HG02588 (cell line): ENCODE measurements around the gene RALGAPA2.

Experiments
- ATAC-seq: cut with Tn5 transposase; IDR thresholded peaks from one replicate; pipeline ENCODE4 v1.9.1; 2021; ENCODE audit warnings: mild to moderate bottlenecking, moderate library complexity; ENCODE audit not compliant: unreplicated experiment

The RALGAPA2 gene

GRCh38 chr20:20729563-20729962 lies 17.1 kb upstream of the RALGAPA2 start:
- ATAC-seq, result no peak

- no peak for ATAC-seq
These were observed 9.0 kb upstream of the RALGAPA2 start for GRCh38 chr20:20721489-20721888.

GRCh38 chr20:20720158-20720557 lies 7.7 kb upstream of the RALGAPA2 start:
- no peak for ATAC-seq

GRCh38 chr20:20719411-20719810 lies 7.0 kb upstream of the RALGAPA2 start:
- no peak for ATAC-seq

GRCh38 chr20:20713244-20713765 lies 861 bp upstream of the RALGAPA2 start:
- no peak for ATAC-seq

- peak; percentile 5 for ATAC-seq
These were observed 405 bp downstream of the RALGAPA2 start for GRCh38 chr20:20712004-20712473.

- ATAC-seq, result no peak
These were observed 1.0 kb downstream of the RALGAPA2 start for GRCh38 chr20:20711413-20711812.

- no peak for ATAC-seq
These were observed 1.8 kb downstream of the RALGAPA2 start for GRCh38 chr20:20710443-20711315.

GRCh38 chr20:20709887-20710286 lies 2.6 kb downstream of the RALGAPA2 start:
- ATAC-seq, result no peak

GRCh38 chr20:20706285-20706684 lies 6.2 kb downstream of the RALGAPA2 start:
- no peak for ATAC-seq

- ATAC-seq, result no peak
These were observed 9.9 kb downstream of the RALGAPA2 start for GRCh38 chr20:20702330-20703245.

- no peak for ATAC-seq
These were observed 12.5 kb downstream of the RALGAPA2 start for GRCh38 chr20:20699917-20700316.

- no peak for ATAC-seq
These were observed 13.3 kb downstream of the RALGAPA2 start for GRCh38 chr20:20699144-20699543.

GRCh38 chr20:20697325-20697845 lies 15.1 kb downstream of the RALGAPA2 start:
- no peak for ATAC-seq

- ATAC-seq, result no peak
These were observed 17.1 kb downstream of the RALGAPA2 start for GRCh38 chr20:20695250-20695816.

GRCh38 chr20:20694591-20694990 lies 17.9 kb downstream of the RALGAPA2 start:
- ATAC-seq, result no peak

- ATAC-seq, result no peak
These were observed 19.9 kb downstream of the RALGAPA2 start for GRCh38 chr20:20692587-20692986.

GRCh38 chr20:20691477-20692235 lies 20.8 kb downstream of the RALGAPA2 start:
- ATAC-seq, result peak; percentile 20

GRCh38 chr20:20690676-20691476 lies 21.6 kb downstream of the RALGAPA2 start:
- peak; percentile 68 for ATAC-seq
